Measurements from ENCODE around the gene CASK. TPM values are rescaled to one million over a fixed set of nuclear protein-coding genes. Genes with fewer than 3 reads are reported as not detected.

CASK gene
- total and polyA plus RNA-seq, 4 donors, result 3.6 to 14.8 (median 6.2) TPM

DNA sequence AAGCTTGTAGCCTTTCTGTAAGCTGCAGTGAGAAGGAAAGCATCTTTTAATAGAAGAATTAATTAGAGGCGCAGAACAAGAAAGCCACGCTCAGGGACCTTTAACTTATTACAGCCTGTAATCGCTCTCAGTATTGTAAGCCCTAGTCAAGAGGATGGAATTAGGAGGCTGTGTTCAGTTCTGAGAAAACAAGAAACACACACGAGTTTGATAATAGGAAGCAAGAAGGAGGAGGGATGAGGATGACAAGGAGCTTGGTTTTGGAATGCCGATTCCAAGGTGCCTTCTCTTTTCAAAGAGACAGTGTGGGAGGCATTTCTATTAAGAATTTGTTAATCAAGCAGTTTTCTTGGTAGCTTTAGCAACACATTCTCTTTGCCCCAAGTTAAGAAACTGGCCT is 406.9 kb downstream of the CASK start:
- Histone ChIP-seq H3K36me3 (ENCODE audit: control insufficient read depth in 4 of 4, insufficient read depth in 3 of 4, low read depth in 1 of 4, low read length in 3 of 4) (no peaks in the 10 kb centered on the region), H3K4me1 (ENCODE audit: control insufficient read depth in 4 of 4, insufficient read depth in 4 of 4, low read length in 3 of 4) (no peaks in the 10 kb centered on the region), H3K9me3 (ENCODE audit: control insufficient read depth in 4 of 4, low read length in 3 of 4) (no peaks in the 10 kb centered on the region), H3K4me3 (ENCODE audit: low read depth in 1 of 3, low read length in 3 of 3) (no peak overlapping the region), H3K9ac (ENCODE audit: low read depth in 1 of 2, low read length in 2 of 2) (no peak overlapping the region), H3K27me3 (ENCODE audit: control insufficient read depth in 4 of 4, insufficient read depth in 4 of 4, low read length in 3 of 4) (no peaks in the 10 kb centered on the region), H3K27ac (ENCODE audit: low read depth in 1 of 2, low read length in 2 of 2) (no peak overlapping the region)
- TF ChIP-seq TAF1 (conservative IDR thresholded peaks at IDR 0.05), result no peak
- no peak for TF ChIP-seq REST (IDR thresholded peaks at IDR 0.05)
- TF ChIP-seq MAX (IDR thresholded peaks at IDR 0.05), result no peak
- TF ChIP-seq GABPA (IDR thresholded peaks at IDR 0.05 in 1 of 2, conservative IDR thresholded peaks at IDR 0.05 in 1 of 2), result no peak
- no peak for TF ChIP-seq FOXA2 (IDR thresholded peaks at IDR 0.05)
- TF ChIP-seq SP1 (IDR thresholded peaks at IDR 0.05), result no peak
- TF ChIP-seq RXRA (IDR thresholded peaks at IDR 0.05), result no peak
- no peak for TF ChIP-seq CTCF (IDR thresholded peaks at IDR 0.05; ENCODE audit: low read depth, low read length, missing input control)
- no peak for TF ChIP-seq EGR1 (IDR thresholded peaks at IDR 0.05; ENCODE audit: low read depth in 2 of 2)
- TF ChIP-seq NR2F2 (IDR thresholded peaks at IDR 0.05), result no peak
- no peak for TF ChIP-seq ATF3 (IDR thresholded peaks at IDR 0.05)
- no peak for TF ChIP-seq HNF4A (conservative IDR thresholded peaks at IDR 0.05)
- no peak for TF ChIP-seq HNF4G (IDR thresholded peaks at IDR 0.05)
- no peak for TF ChIP-seq FOXA1 (IDR thresholded peaks at IDR 0.05)
- no peak for TF ChIP-seq JUND (IDR thresholded peaks at IDR 0.05)
- no peak for TF ChIP-seq YY1 (IDR thresholded peaks at IDR 0.05)
- TF ChIP-seq RAD21 (IDR thresholded peaks at IDR 0.05), result no peak
- TF ChIP-seq, protein P1, sequence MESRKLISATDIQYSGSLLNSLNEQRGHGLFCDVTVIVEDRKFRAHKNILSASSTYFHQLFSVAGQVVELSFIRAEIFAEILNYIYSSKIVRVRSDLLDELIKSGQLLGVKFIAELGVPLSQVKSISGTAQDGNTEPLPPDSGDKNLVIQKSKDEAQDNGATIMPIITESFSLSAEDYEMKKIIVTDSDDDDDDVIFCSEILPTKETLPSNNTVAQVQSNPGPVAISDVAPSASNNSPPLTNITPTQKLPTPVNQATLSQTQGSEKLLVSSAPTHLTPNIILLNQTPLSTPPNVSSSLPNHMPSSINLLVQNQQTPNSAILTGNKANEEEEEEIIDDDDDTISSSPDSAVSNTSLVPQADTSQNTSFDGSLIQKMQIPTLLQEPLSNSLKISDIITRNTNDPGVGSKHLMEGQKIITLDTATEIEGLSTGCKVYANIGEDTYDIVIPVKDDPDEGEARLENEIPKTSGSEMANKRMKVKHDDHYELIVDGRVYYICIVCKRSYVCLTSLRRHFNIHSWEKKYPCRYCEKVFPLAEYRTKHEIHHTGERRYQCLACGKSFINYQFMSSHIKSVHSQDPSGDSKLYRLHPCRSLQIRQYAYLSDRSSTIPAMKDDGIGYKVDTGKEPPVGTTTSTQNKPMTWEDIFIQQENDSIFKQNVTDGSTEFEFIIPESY (IDR thresholded peaks at IDR 0.05), result no peak
- 92% methylated on average over 5 of the region's 5 CpGs for WGBS
- DNase-seq (ENCODE audit: low spot score), result no peak
